Cardiac muscle cell (in vitro differentiated cells and primary cell): ENCODE measurements around the gene KIAA0825. TPM values are rescaled to one million over a fixed set of nuclear protein-coding genes. Genes with fewer than 3 reads are reported as not detected.

ENCODE experiments used
- DNase-seq, 2 donors: peaks; one replicate each; pipeline versions ENCODE4 v3.0.0 to v3.0.0-alpha.2; 2010 to 2017; ENCODE audit warnings: low read depth in 1 of 2, low spot score in 1 of 2
- H3K27ac ChIP-seq: fragments of 200-600 bp; sonication (generic); 2 replicates; pipeline ENCODE4 v1.5.1; 2016
- H3K27me3 ChIP-seq: fragments of 200-600 bp; sonication (generic); 2 replicates; pipeline ENCODE4 v1.6.0; 2016; ENCODE audit warnings: control low read depth
- H3K36me3 ChIP-seq: fragments of 200-600 bp; sonication (generic); 2 replicates; pipeline ENCODE4 v1.5.1; 2016; ENCODE audit warnings: control low read depth
- H3K4me1 ChIP-seq: fragments of 200-600 bp; sonication (generic); 2 replicates; pipeline ENCODE4 v1.8.1; 2017; ENCODE audit warnings: low read depth, mild to moderate bottlenecking, mixed run types
- H3K4me3 ChIP-seq: fragments of 200-600 bp; sonication (generic); 2 replicates; pipeline ENCODE4 v1.5.1; 2016; ENCODE audit warnings: mild to moderate bottlenecking
- H3K9me3 ChIP-seq: fragments of 200-600 bp; sonication (generic); 2 replicates; pipeline ENCODE4 v1.5.1; 2017; ENCODE audit warnings: low read depth, mild to moderate bottlenecking, control low read depth
- polyA plus RNA-seq: library from polyadenylated mRNA; unstranded; fragments of >200 nt; fragmentation: Nextera tagmentation; extraction: Ambion mirVana; gene quantifications from 2 replicates; pipeline ENCODE4 v1.2.1, GENCODE V29; 2016
- total RNA-seq: library from RNA; depleted of rRNA; stranded (reverse); fragments of >200 nt; gene quantifications from 2 replicates; pipeline ENCODE4 v1.2.3, GENCODE V29; 2016
- TF ChIP-seq, protein P1 (sequence below): IDR thresholded peaks from 2 replicates; pipeline ENCODE4 v1.5.1; 2012; ENCODE audit warnings: low read depth, mild to moderate bottlenecking, low read length

Gene KIAA0825
- total and polyA plus RNA-seq, 2 experiments from 2014 or later, result 1.5 to 2.1 TPM

DNA sequence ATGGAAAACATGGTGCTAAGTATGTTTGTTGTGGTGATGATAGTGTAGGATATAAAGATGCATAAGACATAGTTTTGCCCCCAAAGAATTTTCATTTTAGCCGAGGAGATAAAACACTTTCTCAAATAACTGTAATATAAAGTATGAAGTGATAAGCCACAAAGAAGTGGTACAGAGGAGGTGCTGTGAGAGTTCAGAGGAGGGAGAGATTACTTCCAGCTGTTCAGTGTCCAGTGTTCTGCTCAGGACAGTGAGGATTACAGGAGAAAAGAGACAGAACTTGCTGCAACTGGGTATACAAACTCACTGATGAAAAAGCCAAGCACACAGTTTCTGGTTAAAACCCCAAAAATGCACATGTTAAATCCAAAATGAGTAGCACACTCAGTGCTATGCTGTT is 309.3 kb downstream of the KIAA0825 start:
- Histone ChIP-seq H3K27ac (no peak overlapping the region), H3K9me3 (no peaks in the 10 kb centered on the region), H3K4me3 (no peak overlapping the region), H3K36me3 (no peaks in the 10 kb centered on the region), H3K4me1 (no peaks in the 10 kb centered on the region), H3K27me3 (peaks cover 6% of the 10 kb centered on the region)
- no peak for DNase-seq
- TF ChIP-seq, protein P1, sequence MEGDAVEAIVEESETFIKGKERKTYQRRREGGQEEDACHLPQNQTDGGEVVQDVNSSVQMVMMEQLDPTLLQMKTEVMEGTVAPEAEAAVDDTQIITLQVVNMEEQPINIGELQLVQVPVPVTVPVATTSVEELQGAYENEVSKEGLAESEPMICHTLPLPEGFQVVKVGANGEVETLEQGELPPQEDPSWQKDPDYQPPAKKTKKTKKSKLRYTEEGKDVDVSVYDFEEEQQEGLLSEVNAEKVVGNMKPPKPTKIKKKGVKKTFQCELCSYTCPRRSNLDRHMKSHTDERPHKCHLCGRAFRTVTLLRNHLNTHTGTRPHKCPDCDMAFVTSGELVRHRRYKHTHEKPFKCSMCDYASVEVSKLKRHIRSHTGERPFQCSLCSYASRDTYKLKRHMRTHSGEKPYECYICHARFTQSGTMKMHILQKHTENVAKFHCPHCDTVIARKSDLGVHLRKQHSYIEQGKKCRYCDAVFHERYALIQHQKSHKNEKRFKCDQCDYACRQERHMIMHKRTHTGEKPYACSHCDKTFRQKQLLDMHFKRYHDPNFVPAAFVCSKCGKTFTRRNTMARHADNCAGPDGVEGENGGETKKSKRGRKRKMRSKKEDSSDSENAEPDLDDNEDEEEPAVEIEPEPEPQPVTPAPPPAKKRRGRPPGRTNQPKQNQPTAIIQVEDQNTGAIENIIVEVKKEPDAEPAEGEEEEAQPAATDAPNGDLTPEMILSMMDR, result no peak

- H3K9me3 ChIP-seq, result no peaks in the 10 kb centered on the region
- no peak overlapping the region for H3K27ac ChIP-seq
- H3K4me3 ChIP-seq, result no peak overlapping the region
- TF ChIP-seq, protein P1, result no peak
- H3K4me1 ChIP-seq, result no peaks in the 10 kb centered on the region
- no peaks in the 10 kb centered on the region for H3K36me3 ChIP-seq
- H3K27me3 ChIP-seq, result peaks cover 6% of the 10 kb centered on the region
- DNase-seq, result no peak
Measured at GRCh38 chr5:94308442-94308841, 310.0 kb downstream of the KIAA0825 start.

DNA sequence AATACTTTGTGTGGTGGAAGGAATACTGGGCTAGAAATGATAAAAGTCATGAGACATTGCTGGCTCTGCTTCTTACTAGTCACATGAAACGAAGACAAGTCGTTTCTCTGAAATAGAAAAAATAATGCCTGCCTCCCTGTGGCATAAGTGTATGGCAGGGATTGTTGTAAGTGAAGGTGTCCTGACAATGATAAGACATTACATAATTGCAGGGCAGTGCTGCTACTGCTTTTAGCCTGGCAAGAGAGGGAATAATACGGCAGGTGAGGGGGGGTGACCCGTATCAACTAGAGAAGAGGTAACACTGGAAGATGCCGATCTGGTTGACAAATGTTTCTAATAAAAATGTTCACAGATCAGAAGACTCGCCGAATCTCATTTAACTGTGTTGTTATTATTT is 314.3 kb downstream of the KIAA0825 start:
- no peak overlapping the region for H3K27ac ChIP-seq
- no peaks in the 10 kb centered on the region for H3K4me1 ChIP-seq

DNA sequence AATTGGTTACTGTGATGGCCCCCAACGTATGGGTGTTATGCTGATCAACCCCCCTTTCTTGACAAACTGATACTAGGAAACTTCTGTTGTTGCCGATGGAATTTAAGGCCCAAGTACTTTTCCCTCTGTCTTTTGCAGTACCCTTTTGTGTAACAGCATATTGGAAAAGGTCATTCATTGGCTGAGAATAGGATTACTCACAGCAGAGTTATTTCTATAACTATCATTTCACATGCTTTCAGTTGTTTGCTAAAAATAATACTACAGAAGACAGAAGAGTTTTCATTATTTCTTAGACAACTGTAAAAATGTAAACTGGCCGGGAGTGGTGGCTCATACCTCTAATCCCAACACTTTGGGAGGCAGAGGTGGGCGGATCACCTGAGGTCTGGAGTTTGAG is 329.5 kb downstream of the KIAA0825 start:
- TF ChIP-seq, protein P1, result no peak
- DNase-seq, result peak in 1 of 2 donors; percentile 19
- H3K4me1 ChIP-seq, result no peaks in the 10 kb centered on the region
- no peak overlapping the region for H3K27ac ChIP-seq
- H3K36me3 ChIP-seq, result no peaks in the 10 kb centered on the region
- H3K4me3 ChIP-seq, result no peak overlapping the region
- no peaks in the 10 kb centered on the region for H3K9me3 ChIP-seq
- peaks cover 81% of the 10 kb centered on the region for H3K27me3 ChIP-seq

More for the DNA sequence above, 314.3 kb downstream of the KIAA0825 start:
- TF ChIP-seq, protein P1, result no peak
- no peak for DNase-seq
- Histone ChIP-seq H3K4me3 (no peak overlapping the region), H3K9me3 (peaks cover 3% of the 10 kb centered on the region), H3K36me3 (no peaks in the 10 kb centered on the region), H3K27me3 (peaks cover 6% of the 10 kb centered on the region)

DNA sequence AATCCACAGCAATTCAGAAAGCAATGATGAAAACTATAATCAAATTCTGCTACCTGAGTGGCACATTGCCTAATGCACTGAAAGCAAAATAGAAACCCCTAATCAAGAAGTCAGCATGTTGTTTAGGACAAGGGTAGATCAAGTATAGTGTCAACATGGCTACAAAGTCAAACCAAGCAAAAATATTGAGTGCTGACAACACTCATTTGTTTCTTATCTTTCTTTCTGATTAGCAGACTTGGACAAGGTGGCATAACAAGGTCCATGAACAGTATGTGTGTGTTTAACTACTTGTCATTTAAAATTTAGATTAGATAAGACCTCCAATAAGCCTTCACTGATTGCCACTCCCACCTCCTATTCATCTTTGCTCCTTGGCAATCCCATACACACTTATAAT is 332.4 kb downstream of the KIAA0825 start:
- no peaks in the 10 kb centered on the region for H3K4me1 ChIP-seq
- H3K9me3 ChIP-seq, result no peaks in the 10 kb centered on the region
- DNase-seq, result peak in 1 of 2 donors; percentile 56
- peaks cover 90% of the 10 kb centered on the region for H3K27me3 ChIP-seq
- TF ChIP-seq, protein P1, result no peak
- no peak overlapping the region for H3K4me3 ChIP-seq
- H3K27ac ChIP-seq, result no peak overlapping the region
- no peaks in the 10 kb centered on the region for H3K36me3 ChIP-seq

- H3K4me1 ChIP-seq, result no peaks in the 10 kb centered on the region
- no peak overlapping the region for H3K4me3 ChIP-seq
- H3K27ac ChIP-seq, result no peak overlapping the region
- H3K9me3 ChIP-seq, result no peaks in the 10 kb centered on the region
- H3K36me3 ChIP-seq, result no peaks in the 10 kb centered on the region
- no peak for DNase-seq
- peaks cover 90% of the 10 kb centered on the region for H3K27me3 ChIP-seq
- TF ChIP-seq, protein P1, result no peak
Measured at GRCh38 chr5:94283093-94283492, 335.3 kb downstream of the KIAA0825 start.
